Measurements from ENCODE around the gene SLC37A3.
"Not testable (repeated sequence)": the region's sequence is repeated elsewhere in the genome, so short reads cannot be mapped to it uniquely, and the experiment has no call there.

The SLC37A3 gene

GRCh38 chr7:140322759-140323158, 75.6 kb downstream of the SLC37A3 start:
- no peak for DNase-seq (ENCODE audit: low spot score)
- Histone ChIP-seq H3K27ac (no peak overlapping the region), H3K4me3 (no peak overlapping the region)
- TF ChIP-seq CTCF (IDR thresholded peaks at IDR 0.05): no peak

GRCh38 chr7:140320078-140320477, 78.3 kb downstream of the SLC37A3 start:
- DNase-seq (ENCODE audit: low spot score); H3K4me3 ChIP-seq; H3K27ac ChIP-seq: not testable (repeated sequence)

- TF ChIP-seq CTCF (IDR thresholded peaks at IDR 0.05): no peak
- Histone ChIP-seq H3K4me3 (no peak overlapping the region), H3K27ac (no peak overlapping the region)
- DNase-seq (ENCODE audit: low spot score): no peak
These were observed 80.3 kb downstream of the SLC37A3 start for GRCh38 chr7:140317999-140318398.

GRCh38 chr7:140317597-140317996, 80.7 kb downstream of the SLC37A3 start:
- no peak for TF ChIP-seq CTCF (IDR thresholded peaks at IDR 0.05)
- no peak for DNase-seq (ENCODE audit: low spot score)
- no peak overlapping the region for H3K4me3 ChIP-seq
- H3K27ac ChIP-seq: no peak overlapping the region

- H3K4me3 ChIP-seq: peak overlapping the region; percentile 57
- DNase-seq (ENCODE audit: low spot score): peak; percentile 80
- TF ChIP-seq CTCF (IDR thresholded peaks at IDR 0.05): no peak
- H3K27ac ChIP-seq: peak overlapping the region; percentile 68 to 72
These were observed 82.1 kb downstream of the SLC37A3 start for GRCh38 chr7:140316165-140316661.

- Histone ChIP-seq H3K27ac (peak overlapping the region; percentile 68 to 72), H3K4me3 (peak overlapping the region; percentile 57)
- no peak for TF ChIP-seq CTCF (IDR thresholded peaks at IDR 0.05)
- DNase-seq (ENCODE audit: low spot score): no peak
These were observed 82.7 kb downstream of the SLC37A3 start for GRCh38 chr7:140315498-140316164.

DNA sequence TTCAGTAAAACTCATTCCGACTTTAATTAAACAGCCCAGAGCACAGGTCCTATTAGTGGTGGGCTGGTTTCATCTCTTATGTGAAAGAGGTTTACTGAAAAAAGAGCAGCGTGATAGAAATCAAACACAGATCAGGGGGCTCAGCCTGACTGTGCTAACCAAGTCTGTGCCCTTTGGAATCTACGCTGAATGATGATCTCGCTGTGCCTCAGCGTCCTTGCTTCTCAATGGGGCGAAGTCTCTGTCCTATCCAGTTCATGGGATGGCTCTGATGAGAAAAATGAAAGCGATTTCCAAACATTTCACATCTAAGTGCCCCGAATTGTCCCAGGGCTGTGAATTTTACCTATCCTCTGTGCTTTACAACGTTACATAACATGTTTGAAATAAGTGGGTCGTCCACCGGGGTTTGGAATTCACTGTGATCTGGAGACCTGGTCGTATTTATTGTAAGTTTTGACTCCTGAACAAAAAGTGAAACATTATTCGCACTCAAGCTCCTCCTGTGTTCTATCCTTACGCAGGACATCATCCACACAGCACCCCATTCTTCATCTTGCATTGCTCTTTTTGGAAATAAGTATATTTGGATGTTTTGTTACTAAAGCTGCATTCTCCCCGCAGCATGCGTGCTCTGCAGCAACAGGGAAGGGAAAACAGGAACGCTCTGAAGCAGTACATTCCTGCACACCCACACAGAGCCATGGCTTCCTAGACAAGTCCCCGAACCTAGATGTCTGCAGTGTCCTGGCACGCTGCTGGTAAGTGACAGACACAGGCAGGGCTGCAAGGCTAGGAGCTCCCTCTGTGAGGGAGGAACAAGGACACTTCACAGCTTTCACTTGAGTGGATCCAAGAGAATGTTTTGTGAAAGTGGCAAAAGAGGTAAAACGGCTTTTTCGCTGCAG, 83.5 kb downstream of the SLC37A3 start:
- H3K4me3 ChIP-seq: no peak overlapping the region
- peak overlapping the region in 1 of 2 donors; percentile 72 for H3K27ac ChIP-seq
- DNase-seq (ENCODE audit: low spot score): no peak
- TF ChIP-seq CTCF (IDR thresholded peaks at IDR 0.05): no peak
